Mucosa of descending colon (tissue), 3 donors: ENCODE data around the gene SPDYE8. TPM values are rescaled to one million over a fixed set of nuclear protein-coding genes. Genes with fewer than 3 reads are reported as not detected.
"Not testable (repeated sequence)": the region's sequence is repeated elsewhere in the genome, so short reads cannot be mapped to it uniquely, and the experiment has no call there.

ENCODE experiments used
- ATAC-seq: fragments of 200-7000 bp; cut with Tn5 transposase; one replicate; pipeline ENCODE4 v1.9.1; 2020; ENCODE audit warnings: mild to moderate bottlenecking, moderate library complexity
- DNase-seq, 3 donors: peaks; one replicate each; pipeline ENCODE4 v3.0.0-alpha.2; 2020
- H3K36me3 ChIP-seq: fragments of 200-600 bp; one replicate; pipeline ENCODE4 v1.8.0; 2021; ENCODE audit warnings: low read depth, mild to moderate bottlenecking
- H3K4me1 ChIP-seq: fragments of 200-600 bp; one replicate; pipeline ENCODE4 v1.8.0; 2021; ENCODE audit warnings: low read depth, mild to moderate bottlenecking
- H3K4me3 ChIP-seq: fragments of 200-600 bp; one replicate; pipeline ENCODE4 v1.8.0; 2021; ENCODE audit warnings: mild to moderate bottlenecking
- H3K9me3 ChIP-seq: fragments of 200-600 bp; one replicate; pipeline ENCODE4 v1.8.0; 2021; ENCODE audit warnings: mild to moderate bottlenecking
- intact Hi-C, 2 donors: fragments of 100-400 bp; cut with DNase I in 1 of 2; cut with micrococcal nuclease in 1 of 2; formaldehyde crosslinking; loops; one replicate each; pipeline versions ENCODE4 v1.11.0 to v1.11.1; 2022; cut with DNase I, micrococcal nuclease
- long read RNA-seq, 2 donors: library from polyadenylated mRNA; unstranded; transcript quantifications; one replicate each; pipeline ENCODE4 v2.0.0, GENCODE V29; 2019 to 2021
- total RNA-seq, 3 donors: library from RNA; stranded (reverse); fragmentation: NEBNext Ultra II Directional in 2 of 3; extraction: Animal tissue kit (Norgen Biotek cat#: 25700) in 2 of 3; gene quantifications; one replicate each; pipeline versions ENCODE4 v1.2.1 to v1.2.4, GENCODE V29; 2021 to 2023
- donor health status: DM: no; HTN: no; CAD: no; lungs with moderate emphysema.
- donor health status: DM: no; HTN: no; CAD: no.
- donor health status: DM: no; HTN: yes; CAD: no.

Gene SPDYE8
- total RNA-seq: not detected
- long read RNA-seq, donor 1: 0 reads
- long read RNA-seq, donor 2: 0 reads

GRCh38 chr7:73029666-73030065 is at the start of gene SPDYE8:
TSS of gene SPDYE8 (minus strand) at chr7:73029766. CDS start at chr7:73027966, 1,800 bp downstream.
- DNase-seq, H3K4me1 ChIP-seq, H3K4me3 ChIP-seq, H3K9me3 ChIP-seq, intact Hi-C loops, ATAC-seq, H3K36me3 ChIP-seq: not testable (repeated sequence)

DNA sequence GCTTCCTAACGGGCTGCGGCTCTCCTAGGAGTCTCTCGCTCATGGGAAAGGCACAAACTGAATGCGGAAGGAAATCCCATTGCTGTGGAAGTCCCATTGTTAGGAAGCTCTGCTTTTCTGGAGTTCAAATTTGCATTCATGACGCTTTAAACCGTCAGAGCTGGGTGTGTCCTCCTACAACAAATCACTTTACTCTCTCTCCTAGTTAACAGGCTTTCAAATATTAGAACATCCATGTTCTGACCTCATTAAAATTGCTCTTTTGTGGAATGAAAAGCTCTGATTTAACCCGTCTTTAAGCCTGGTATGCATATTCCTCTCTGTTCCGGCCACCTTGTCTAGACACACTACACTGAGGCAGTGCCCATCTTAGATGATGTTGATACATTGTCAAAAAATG is 28.2 kb upstream of the SPDYE8 start, which contains the start of gene SPDYE11:
SPDYE11 (minus strand) TSS at position 101 of the 400 bp plus-strand sequence. CDS start 1,800 bp downstream, outside the sequence.
- H3K4me3 ChIP-seq, H3K9me3 ChIP-seq, H3K4me1 ChIP-seq, intact Hi-C loops, ATAC-seq, H3K36me3 ChIP-seq, DNase-seq: not testable (repeated sequence)

DNA sequence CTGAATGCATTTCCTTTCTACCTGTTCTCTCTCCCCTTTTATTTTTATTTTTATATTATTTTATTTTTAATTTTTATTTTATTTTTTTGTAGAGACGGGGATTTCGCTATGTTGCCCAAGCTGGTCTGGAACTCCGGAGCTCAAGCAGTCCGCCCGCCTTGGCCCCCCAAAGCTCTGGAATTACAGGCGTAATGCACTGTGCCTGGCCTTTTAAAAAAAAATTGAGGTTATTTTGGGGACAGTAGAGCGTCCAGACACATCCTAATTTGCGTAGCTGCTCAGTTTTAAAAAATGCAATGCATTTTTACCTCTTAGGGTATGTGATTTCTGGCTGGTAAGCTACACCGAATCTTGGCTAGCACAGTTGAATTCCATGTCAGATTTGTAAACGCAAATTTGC is 23.1 kb downstream of the SPDYE8 start:
- H3K36me3 ChIP-seq, H3K4me3 ChIP-seq, intact Hi-C loops, ATAC-seq, H3K4me1 ChIP-seq, H3K9me3 ChIP-seq: not testable (repeated sequence)
- peak; percentile 10 to 42 (median 36) for DNase-seq

DNA sequence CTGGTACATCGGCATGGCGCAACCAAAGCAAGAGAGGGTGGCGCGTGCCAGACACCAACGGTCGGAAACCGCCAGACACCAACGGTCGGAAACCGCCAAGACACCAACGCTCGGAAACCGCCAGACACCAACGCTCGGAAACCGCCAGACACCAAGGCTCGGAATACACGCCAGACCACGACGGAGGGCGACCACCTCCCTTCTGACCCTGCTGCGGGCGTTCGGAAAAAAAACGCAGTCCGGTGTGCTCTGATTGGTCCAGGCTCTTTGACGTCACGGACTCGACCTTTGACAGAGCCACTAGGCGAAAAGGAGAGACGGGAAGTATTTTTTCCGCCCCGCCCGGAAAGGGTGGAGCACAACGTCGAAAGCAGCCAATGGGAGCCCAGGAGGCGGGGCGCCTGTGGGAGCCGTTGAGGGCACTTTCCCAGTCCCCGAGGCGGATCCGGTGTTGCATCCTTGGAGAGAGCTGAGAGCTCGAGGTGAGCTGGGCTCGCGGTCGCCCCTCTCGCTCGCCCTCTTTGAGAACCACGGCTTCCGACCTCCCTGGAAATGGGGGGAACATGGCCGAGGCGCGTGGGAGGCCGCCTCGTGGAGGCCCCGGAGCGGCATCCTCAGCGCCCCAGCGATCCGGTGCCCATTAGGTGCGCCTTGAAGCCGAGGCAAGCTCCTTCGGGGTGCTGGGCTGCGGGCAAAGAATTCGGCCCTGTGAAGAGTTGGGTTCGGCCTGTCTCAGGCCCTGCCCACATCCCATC is 23.7 kb downstream of the SPDYE8 start:
- peak; percentile 78 to 93 (median 92) for DNase-seq
- peak overlapping the region; percentile 56 for H3K4me3 ChIP-seq
- intact Hi-C loops, H3K4me1 ChIP-seq, H3K36me3 ChIP-seq, H3K9me3 ChIP-seq: not testable (repeated sequence)
- ATAC-seq: peak; percentile 93

- peak overlapping the region; percentile 56 for H3K4me3 ChIP-seq
- DNase-seq: peak; percentile 78 to 88 (median 85)
- H3K36me3 ChIP-seq, H3K9me3 ChIP-seq, H3K4me1 ChIP-seq, intact Hi-C loops: not testable (repeated sequence)
- peak; percentile 94 for ATAC-seq
These were observed 24.2 kb downstream of the SPDYE8 start for GRCh38 chr7:73005356-73005692.

DNA sequence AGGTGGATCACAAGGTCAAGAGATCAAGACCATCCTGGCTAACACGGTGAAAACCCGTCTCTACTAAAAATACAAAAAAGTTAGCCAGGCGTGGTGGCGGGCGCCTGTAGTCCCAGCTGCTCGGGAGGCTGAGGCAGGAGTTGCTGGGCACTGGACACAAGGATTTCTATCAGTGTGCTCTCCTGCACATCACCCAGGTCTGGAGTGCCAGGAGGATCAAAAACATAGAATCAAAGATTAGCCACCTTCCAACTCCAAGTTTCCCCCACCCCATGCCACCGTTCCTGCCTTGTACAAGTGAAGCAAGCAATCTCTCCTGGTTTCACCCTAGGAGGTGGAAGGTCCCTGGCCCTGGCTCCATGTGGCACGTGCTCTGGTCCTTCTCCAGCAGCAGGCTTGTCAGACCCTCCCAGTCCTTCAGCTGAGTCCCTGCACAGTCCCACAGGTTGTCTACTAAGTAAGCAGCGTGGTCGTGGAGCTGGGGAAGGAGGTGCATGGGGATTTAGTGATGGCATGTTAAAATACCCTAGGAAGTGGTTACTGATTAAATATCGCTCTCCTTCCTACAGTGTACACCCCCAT is 31.6 kb downstream of the SPDYE8 start:
- DNase-seq, intact Hi-C loops, ATAC-seq, H3K9me3 ChIP-seq, H3K4me1 ChIP-seq, H3K36me3 ChIP-seq, H3K4me3 ChIP-seq: not testable (repeated sequence)

GRCh38 chr7:72997447-72997846 is 32.1 kb downstream of the SPDYE8 start:
- DNase-seq, intact Hi-C loops, H3K4me1 ChIP-seq, H3K36me3 ChIP-seq, H3K4me3 ChIP-seq, H3K9me3 ChIP-seq: not testable (repeated sequence)
- ATAC-seq: peak; percentile 41

- H3K36me3 ChIP-seq, H3K4me1 ChIP-seq, DNase-seq, ATAC-seq, H3K4me3 ChIP-seq, intact Hi-C loops, H3K9me3 ChIP-seq: not testable (repeated sequence)
These were observed 34.1 kb downstream of the SPDYE8 start for GRCh38 chr7:72995484-72995883.

DNA sequence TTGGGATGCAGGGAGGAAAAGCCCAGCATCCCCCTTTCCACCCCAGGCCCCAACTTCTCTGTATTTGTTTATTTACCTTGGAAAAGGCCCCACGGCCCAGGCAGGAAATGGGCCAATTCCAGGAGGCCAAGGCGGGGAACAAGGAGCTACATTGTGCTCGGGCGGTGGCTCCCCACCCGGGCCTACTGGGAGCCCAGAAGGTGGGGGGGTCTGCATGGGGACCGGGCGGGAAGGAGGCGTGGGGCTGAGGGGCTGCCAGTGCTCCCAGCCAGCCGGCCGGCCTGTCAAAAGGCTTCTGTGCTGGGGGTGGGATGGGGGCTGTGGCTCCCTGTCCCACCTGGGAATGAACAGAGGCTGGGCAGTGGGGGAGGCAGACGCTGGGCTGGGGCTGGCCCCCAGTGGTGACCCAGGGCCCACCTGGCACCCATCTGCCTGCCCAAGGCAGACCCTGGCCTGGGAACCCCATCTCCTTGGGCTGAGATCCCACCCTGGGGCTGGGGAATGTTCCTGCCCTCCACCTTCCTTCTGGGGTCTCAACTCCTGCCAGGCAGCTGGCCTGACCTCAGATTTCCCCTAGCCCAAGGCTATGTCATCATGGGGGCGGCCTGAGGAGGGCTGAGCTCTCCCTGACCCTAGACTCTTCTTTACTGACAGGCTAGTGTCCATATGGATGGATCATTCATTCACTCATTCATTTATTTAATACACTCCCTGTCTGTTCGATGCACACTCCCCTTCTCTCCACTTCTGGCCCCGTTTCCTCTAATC is 39.2 kb downstream of the SPDYE8 start:
- H3K9me3 ChIP-seq, H3K4me1 ChIP-seq, intact Hi-C loops, H3K36me3 ChIP-seq, H3K4me3 ChIP-seq: not testable (repeated sequence)
- ATAC-seq: peak; percentile 83
- peak; percentile 16 to 37 (median 30) for DNase-seq

GRCh38 chr7:72982084-72982483 is 47.5 kb downstream of the SPDYE8 start:
- not testable (repeated sequence) for H3K4me1 ChIP-seq, ATAC-seq, H3K4me3 ChIP-seq

DNA sequence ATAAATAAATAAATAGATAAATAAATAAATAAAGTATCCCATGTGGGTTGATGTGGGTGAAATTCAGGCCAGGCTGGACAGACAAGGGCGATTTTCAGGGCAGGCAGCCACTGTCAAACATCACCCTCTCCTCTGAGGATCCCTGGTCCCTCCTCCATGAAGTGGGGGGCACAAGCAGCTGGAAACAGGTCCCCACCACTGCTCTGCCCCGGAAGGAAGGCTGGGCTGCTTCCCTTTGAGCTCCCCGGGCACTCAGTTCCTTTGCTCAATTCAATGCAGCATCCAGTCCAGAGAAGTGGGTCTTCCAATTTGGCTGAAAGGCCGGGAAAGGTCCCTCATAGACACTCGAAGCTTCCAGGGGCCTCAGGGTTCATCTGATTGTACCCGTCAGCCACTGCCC is 49.2 kb downstream of the SPDYE8 start:
- not testable (repeated sequence) for ATAC-seq

More at GRCh38 chr7:72982084-72982483, 47.5 kb downstream of the SPDYE8 start:
- intact Hi-C loops, H3K36me3 ChIP-seq, H3K9me3 ChIP-seq, DNase-seq: not testable (repeated sequence)

DNA sequence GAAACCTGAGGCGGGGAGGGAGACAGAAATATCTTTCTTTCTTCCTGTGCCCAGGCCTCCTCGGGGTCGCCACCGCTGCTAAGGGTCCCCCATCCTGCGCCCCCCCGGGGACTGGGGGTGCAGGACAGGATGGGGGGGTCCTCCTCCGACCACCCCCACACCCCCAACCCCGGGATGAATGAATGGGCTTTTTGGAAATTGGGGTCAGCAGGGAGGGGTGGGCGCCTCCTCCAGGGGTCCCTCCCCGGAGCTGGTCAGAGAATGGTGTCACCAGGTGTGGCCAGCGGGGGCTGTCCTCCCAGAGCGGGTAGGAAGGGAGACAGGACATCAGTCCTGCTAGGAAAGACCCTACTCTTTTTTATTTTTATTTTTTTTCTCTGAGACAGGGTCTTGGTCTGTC is 53.1 kb downstream of the SPDYE8 start:
- H3K4me3 ChIP-seq, ATAC-seq, H3K36me3 ChIP-seq, H3K9me3 ChIP-seq, DNase-seq, intact Hi-C loops, H3K4me1 ChIP-seq: not testable (repeated sequence)

More for the DNA sequence above, 49.2 kb downstream of the SPDYE8 start:
- intact Hi-C loops, H3K36me3 ChIP-seq, H3K9me3 ChIP-seq, H3K4me3 ChIP-seq, H3K4me1 ChIP-seq: not testable (repeated sequence)
- peak in 1 of 3 donors; percentile 13 for DNase-seq

- H3K36me3 ChIP-seq, ATAC-seq, H3K4me3 ChIP-seq, H3K4me1 ChIP-seq, intact Hi-C loops, H3K9me3 ChIP-seq: not testable (repeated sequence)
- DNase-seq: peak; percentile 1 to 37 (median 24)
These were observed 53.8 kb downstream of the SPDYE8 start for GRCh38 chr7:72975656-72976286.

GRCh38 chr7:72974781-72975180 is 54.8 kb downstream of the SPDYE8 start:
- H3K4me1 ChIP-seq, H3K9me3 ChIP-seq, H3K4me3 ChIP-seq, intact Hi-C loops, DNase-seq, H3K36me3 ChIP-seq: not testable (repeated sequence)
- peak; percentile 48 for ATAC-seq
